GM12873 (cell line): ENCODE measurements around the gene CYB5R3.

Experiments
- TF ChIP-seq, protein P1 (sequence below): IDR thresholded peaks from 2 replicates; pipeline ENCODE4 v1.5.1; 2012; ENCODE audit warnings: low read depth, mild to moderate bottlenecking, moderate library complexity, low read length, control low read depth; ENCODE audit not compliant: insufficient read depth; ENCODE audit errors: missing control alignments

Gene CYB5R3

DNA sequence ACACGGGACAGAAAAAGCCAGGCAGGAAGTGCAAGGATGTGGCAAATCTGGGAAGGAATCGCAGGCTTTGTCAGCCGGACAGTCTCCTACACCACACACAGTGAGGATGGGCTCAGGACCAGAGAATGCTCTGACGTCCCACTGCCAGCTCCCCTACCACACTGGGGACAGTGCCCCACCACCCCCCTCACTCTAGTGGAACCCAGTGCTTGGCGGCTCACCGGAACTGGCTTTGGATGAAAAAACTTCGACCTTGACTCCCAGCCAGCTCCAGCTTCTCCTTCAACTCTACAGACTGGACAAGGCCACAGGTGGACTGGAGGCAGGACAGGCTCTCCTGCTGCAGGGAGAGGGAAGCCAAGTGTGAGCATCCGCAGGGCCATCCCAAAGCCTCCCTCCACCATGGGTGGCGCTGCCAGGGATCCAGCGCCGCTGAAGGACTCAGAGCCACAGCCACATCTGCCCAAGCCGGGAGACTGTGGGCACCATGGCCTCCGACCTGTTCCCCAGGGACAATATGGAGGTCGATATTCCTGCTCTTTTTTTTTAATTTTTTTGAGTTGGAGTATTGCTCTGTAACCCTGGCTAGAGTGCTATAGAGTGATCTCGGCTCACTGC, 71.5 kb downstream of the CYB5R3 start:
- TF ChIP-seq, protein P1, sequence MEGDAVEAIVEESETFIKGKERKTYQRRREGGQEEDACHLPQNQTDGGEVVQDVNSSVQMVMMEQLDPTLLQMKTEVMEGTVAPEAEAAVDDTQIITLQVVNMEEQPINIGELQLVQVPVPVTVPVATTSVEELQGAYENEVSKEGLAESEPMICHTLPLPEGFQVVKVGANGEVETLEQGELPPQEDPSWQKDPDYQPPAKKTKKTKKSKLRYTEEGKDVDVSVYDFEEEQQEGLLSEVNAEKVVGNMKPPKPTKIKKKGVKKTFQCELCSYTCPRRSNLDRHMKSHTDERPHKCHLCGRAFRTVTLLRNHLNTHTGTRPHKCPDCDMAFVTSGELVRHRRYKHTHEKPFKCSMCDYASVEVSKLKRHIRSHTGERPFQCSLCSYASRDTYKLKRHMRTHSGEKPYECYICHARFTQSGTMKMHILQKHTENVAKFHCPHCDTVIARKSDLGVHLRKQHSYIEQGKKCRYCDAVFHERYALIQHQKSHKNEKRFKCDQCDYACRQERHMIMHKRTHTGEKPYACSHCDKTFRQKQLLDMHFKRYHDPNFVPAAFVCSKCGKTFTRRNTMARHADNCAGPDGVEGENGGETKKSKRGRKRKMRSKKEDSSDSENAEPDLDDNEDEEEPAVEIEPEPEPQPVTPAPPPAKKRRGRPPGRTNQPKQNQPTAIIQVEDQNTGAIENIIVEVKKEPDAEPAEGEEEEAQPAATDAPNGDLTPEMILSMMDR = no peak
